Thyroid gland (tissue), 4 donors: ENCODE measurements around the gene RAB38.

Source experiments
- CTCF ChIP-seq, 6 experiments: fragments of 200-600 bp in 3 of 6; fragments of 450-650 bp in 3 of 6; sonication (generic) in 3 of 6; IDR thresholded peaks; one replicate each; pipeline ENCODE4 v1.5.1; 2016 to 2019; ENCODE audit warnings: antibody characterized with exemption in 6 of 6, mild to moderate bottlenecking in 2 of 6, inconsistent platforms in 1 of 6, moderate library complexity in 1 of 6
- POLR2A ChIP-seq, 2 donors: fragments of 450-650 bp; IDR thresholded peaks; one replicate each; pipeline ENCODE4 v1.6.1; 2017; ENCODE audit warnings: antibody characterized with exemption in 2 of 2, mild to moderate bottlenecking in 2 of 2, moderate library complexity in 1 of 2

DNA sequence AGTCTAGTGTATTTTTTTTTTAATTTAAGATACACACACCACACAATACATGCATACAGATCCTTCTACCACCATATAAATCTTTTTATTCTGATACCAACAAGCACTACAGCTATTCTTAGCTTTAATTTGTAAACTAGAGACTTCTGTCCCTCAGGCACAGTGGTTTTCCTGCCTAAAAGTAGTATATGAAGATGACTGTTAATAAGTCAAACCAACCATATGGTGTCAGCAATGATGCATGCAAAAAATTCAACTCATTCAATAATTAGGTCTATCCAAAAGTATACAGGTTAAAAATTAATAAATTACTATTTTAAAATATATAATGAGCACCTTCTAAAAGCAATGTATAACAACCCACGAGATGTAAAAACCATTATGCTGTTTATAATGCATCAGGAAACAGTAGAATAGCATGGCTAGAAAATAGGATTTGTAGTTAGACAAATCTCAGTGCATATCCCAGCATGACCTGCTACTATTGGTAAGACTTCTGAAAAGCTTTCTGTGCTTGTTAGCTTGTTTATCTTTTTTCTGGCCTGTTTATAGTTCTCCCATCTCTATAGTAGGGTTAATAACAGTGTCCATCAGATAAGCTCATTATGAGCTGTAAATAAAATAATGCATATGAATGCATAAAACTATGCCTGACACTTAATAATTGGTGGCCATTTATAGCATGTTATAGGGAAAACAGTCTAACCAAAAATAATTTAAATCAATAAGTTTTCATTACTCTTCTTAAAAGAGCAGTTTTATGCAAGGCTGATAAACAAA is 10.2 kb downstream of the RAB38 start:
- TF ChIP-seq POLR2A (IDR thresholded peaks at IDR 0.05) (no peak), CTCF (IDR thresholded peaks at IDR 0.05) (no peak)
